HUES64 (cell line): ENCODE results near the gene CYP1A2.
"Not testable (repeated sequence)": the region's sequence is repeated elsewhere in the genome, so short reads cannot be mapped to it uniquely, and the experiment has no call there.

ENCODE experiments used
- H3K27ac ChIP-seq: 2 replicates; pipeline ENCODE4 v1.7.0; 2013; ENCODE audit warnings: low read depth, low read length, inconsistent platforms
- H3K27me3 ChIP-seq: 2 replicates; pipeline ENCODE4 v1.6.1; 2013; ENCODE audit warnings: mild to moderate bottlenecking, low read length; ENCODE audit not compliant: insufficient read depth
- H3K36me3 ChIP-seq: 2 replicates; pipeline ENCODE4 v1.6.1; 2013; ENCODE audit warnings: mild to moderate bottlenecking, low read length; ENCODE audit not compliant: insufficient read depth
- H3K4me1 ChIP-seq: 2 replicates; pipeline ENCODE4 v1.6.1; 2013; ENCODE audit warnings: mild to moderate bottlenecking, low read length, moderate library complexity; ENCODE audit not compliant: insufficient read depth
- H3K4me3 ChIP-seq: 2 replicates; pipeline ENCODE4 v1.5.1; 2013; ENCODE audit warnings: mild to moderate bottlenecking, low read length, moderate library complexity
- H3K9ac ChIP-seq: 2 replicates; pipeline ENCODE4 v1.6.1; 2013; ENCODE audit warnings: mild to moderate bottlenecking, low read depth, low read length
- H3K9me3 ChIP-seq: 2 replicates; pipeline ENCODE4 v1.6.1; 2013; ENCODE audit warnings: low read depth, low read length; ENCODE audit not compliant: insufficient read depth
- WGBS: fragments of 150-250, 120-280 bp; methylation state at CpG from one replicate; pipeline ENCODE4 v1.1.7; 2013; ENCODE audit warnings: missing lambda C conversion rate; 5-methylcytosine and 5-hydroxymethylcytosine counted together

Gene CYP1A2

DNA sequence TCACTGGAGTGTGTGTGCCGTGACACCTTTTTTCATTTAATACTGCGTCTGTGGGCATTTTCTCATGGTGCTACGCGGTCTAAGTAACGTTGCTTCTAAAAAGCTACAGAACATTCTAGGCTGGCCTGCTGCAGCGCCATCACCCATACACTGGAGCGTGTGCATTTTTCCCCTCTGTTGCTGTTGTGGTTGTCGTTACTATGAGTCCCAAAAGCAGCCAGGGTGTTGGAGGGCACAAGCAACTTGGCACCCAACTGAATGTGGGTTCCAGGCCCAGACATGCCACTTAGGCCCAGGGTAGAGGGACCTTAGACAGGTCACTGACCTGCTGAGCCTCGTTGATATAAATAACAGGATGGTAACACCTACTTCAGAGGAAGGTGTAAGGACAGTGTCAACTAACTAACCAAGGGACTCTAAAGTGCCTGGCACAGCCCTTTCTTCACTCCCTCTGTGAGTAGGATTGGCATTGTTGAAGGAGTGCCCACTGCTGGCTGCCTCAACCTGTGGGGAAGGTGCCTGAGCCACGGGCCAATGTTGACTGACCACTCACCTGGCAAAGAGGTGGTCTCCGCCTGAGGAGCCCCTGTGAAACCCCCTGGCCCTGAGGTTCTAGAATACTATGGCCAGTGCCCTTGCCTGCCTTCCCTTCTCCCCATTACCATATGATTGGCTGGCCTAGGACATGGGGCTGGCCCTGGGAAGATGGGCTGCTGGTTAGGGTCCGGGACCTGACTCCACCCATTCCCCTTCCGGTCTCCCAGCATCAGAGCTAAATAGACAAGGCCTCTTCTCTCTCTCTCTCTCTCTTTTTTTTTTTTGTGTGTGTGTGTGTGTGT, 36.8 kb downstream of the CYP1A2 start:
- H3K9me3 ChIP-seq: no peaks in the 10 kb centered on the region
- H3K4me1 ChIP-seq: peaks cover 38% of the 10 kb centered on the region
- no peak overlapping the region for H3K4me3 ChIP-seq
- WGBS: 92% methylated on average over 12 of the region's 13 CpGs
- H3K36me3 ChIP-seq: no peaks in the 10 kb centered on the region
- H3K27ac ChIP-seq: no peak overlapping the region
- peaks cover 16% of the 10 kb centered on the region for H3K27me3 ChIP-seq
- H3K9ac ChIP-seq: no peak overlapping the region

GRCh38 chr15:74786081-74786480, 37.4 kb downstream of the CYP1A2 start:
- H3K4me3 ChIP-seq, H3K9ac ChIP-seq, H3K27ac ChIP-seq, H3K9me3 ChIP-seq, H3K27me3 ChIP-seq, H3K36me3 ChIP-seq: not testable (repeated sequence)
- WGBS: 95% methylated on average over 12 of the region's 12 CpGs
- peaks cover 31% of the 10 kb centered on the region for H3K4me1 ChIP-seq

- H3K9ac ChIP-seq: no peak overlapping the region
- no peaks in the 10 kb centered on the region for H3K36me3 ChIP-seq
- no peak overlapping the region for H3K4me3 ChIP-seq
- WGBS: 85% methylated on average over 4 of the region's 7 CpGs
- peaks cover 4% of the 10 kb centered on the region for H3K27me3 ChIP-seq
- H3K27ac ChIP-seq: no peak overlapping the region
- H3K9me3 ChIP-seq: no peaks in the 10 kb centered on the region
- H3K4me1 ChIP-seq: peaks cover 26% of the 10 kb centered on the region
Measured at GRCh38 chr15:74786551-74787165, 38.0 kb downstream of the CYP1A2 start.

GRCh38 chr15:74787251-74788041, 38.8 kb downstream of the CYP1A2 start:
- Histone ChIP-seq H3K4me1 (peaks cover 26% of the 10 kb centered on the region), H3K9ac (no peak overlapping the region), H3K27ac (no peak overlapping the region), H3K9me3 (no peaks in the 10 kb centered on the region), H3K4me3 (no peak overlapping the region), H3K36me3 (no peaks in the 10 kb centered on the region), H3K27me3 (peaks cover 4% of the 10 kb centered on the region; the same call in 1 of the 2 replicates)
- 48% methylated on average over 13 of the region's 13 CpGs for WGBS

DNA sequence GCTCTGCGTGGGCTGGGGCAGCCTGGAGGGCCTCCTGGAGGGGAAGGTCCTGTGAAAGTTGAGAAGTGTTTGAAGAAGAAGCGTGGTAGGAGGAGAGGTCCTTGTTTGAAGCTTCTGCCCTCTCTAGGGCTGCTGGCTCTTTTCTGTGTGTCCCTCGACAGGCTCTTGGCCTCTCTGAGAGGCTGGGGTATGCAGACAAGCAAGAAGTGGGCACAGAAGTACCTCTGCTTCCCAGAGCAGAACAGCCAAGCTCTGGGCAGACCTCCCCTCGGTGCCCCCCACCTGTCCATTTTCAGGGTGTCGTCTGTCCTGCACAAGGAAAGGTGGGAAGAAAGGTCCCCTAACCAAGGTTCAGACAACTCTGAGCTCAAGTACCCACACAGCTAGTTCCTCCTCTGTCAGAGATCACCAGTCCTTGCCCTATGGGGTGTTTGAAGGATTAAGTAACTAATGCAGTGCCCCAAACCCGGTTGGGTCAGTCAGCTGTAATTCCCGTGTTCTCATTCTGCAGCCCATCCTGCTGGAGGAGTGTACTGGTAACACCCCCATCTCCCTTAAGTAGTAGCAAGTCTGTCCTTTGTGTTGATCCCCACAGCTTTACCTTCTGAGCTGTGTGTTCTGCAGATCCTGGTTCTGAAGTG, 39.5 kb downstream of the CYP1A2 start:
- peaks cover 25% of the 10 kb centered on the region for H3K4me1 ChIP-seq
- H3K27ac ChIP-seq: no peak overlapping the region
- no peaks in the 10 kb centered on the region for H3K36me3 ChIP-seq
- H3K4me3 ChIP-seq: no peak overlapping the region
- WGBS: 45% methylated on average over 7 of the region's 7 CpGs
- H3K9ac ChIP-seq: no peak overlapping the region
- no peaks in the 10 kb centered on the region; the same call in 1 of the 2 replicates for H3K27me3 ChIP-seq
- no peaks in the 10 kb centered on the region for H3K9me3 ChIP-seq

- no peaks in the 10 kb centered on the region for H3K9me3 ChIP-seq
- no peak overlapping the region for H3K4me3 ChIP-seq
- peaks cover 21% of the 10 kb centered on the region for H3K4me1 ChIP-seq
- no peaks in the 10 kb centered on the region; the same call in 1 of the 2 replicates for H3K27me3 ChIP-seq
- no peak overlapping the region for H3K27ac ChIP-seq
- H3K36me3 ChIP-seq: no peaks in the 10 kb centered on the region
- 58% methylated on average over 9 of the region's 9 CpGs for WGBS
- no peak overlapping the region for H3K9ac ChIP-seq
Measured at GRCh38 chr15:74788683-74789151, 40.1 kb downstream of the CYP1A2 start.

DNA sequence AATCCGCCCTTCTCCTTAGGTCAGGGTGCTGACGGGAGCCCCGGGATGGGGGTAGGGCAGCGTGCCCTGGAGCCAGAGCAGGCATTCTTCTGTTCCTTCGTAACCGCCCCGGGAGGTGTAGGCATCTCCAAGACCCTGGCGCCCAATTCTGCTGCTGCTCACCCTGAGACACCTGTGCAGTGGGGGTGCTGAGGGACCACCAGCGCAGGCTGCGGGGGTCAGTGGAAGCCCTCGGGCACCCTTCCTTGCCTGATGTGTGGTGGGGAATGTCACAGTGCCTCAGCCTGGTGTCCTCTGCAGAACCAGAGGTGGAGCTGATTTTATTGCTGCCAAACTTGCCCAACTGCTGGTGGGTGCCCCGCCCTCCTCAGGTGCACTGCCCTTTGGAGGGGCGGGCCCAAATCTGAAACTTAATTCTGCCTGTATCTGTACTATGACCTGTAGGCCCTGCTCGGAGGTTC, 40.6 kb downstream of the CYP1A2 start:
- no peaks in the 10 kb centered on the region; the same call in 1 of the 2 replicates for H3K27me3 ChIP-seq
- peaks cover 21% of the 10 kb centered on the region for H3K4me1 ChIP-seq
- no peak overlapping the region for H3K9ac ChIP-seq
- no peak overlapping the region for H3K4me3 ChIP-seq
- 78% methylated on average over 14 of the region's 14 CpGs for WGBS
- H3K36me3 ChIP-seq: no peaks in the 10 kb centered on the region
- H3K9me3 ChIP-seq: no peaks in the 10 kb centered on the region
- H3K27ac ChIP-seq: no peak overlapping the region

DNA sequence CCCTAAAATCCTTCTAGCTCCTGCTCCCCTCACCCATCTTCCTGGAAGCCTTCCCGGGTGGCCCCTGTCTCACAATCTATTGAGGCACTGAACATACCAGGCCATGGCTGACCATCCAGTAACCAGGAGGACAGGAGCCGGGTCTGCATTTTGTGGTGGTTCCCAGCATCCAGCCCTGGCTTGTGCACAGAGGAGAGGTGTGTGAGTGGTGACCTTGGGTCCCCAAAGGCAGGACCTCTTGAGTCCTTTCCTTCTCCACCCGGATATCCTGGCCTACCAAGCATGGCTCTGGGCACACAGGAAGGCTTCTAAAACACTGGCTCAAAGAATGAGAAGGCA, 41.1 kb downstream of the CYP1A2 start:
- Histone ChIP-seq H3K36me3 (no peaks in the 10 kb centered on the region), H3K27me3 (no peaks in the 10 kb centered on the region; the same call in 1 of the 2 replicates), H3K9ac (no peak overlapping the region), H3K27ac (no peak overlapping the region), H3K4me3 (no peak overlapping the region), H3K4me1 (peaks cover 21% of the 10 kb centered on the region), H3K9me3 (no peaks in the 10 kb centered on the region)
- WGBS: 96% methylated on average over 3 of the region's 3 CpGs

- no peaks in the 10 kb centered on the region for H3K9me3 ChIP-seq
- H3K27me3 ChIP-seq: no peaks in the 10 kb centered on the region; the same call in 1 of the 2 replicates
- WGBS: 85% methylated on average over 15 of the region's 15 CpGs
- no peak overlapping the region for H3K27ac ChIP-seq
- H3K36me3 ChIP-seq: no peaks in the 10 kb centered on the region
- H3K4me3 ChIP-seq: no peak overlapping the region
- peaks cover 21% of the 10 kb centered on the region for H3K4me1 ChIP-seq
- H3K9ac ChIP-seq: no peak overlapping the region
Measured at GRCh38 chr15:74790080-74790916, 41.7 kb downstream of the CYP1A2 start.

GRCh38 chr15:74791007-74791406, 42.4 kb downstream of the CYP1A2 start:
- H3K27ac ChIP-seq: no peak overlapping the region
- no peaks in the 10 kb centered on the region for H3K36me3 ChIP-seq
- H3K9me3 ChIP-seq: no peaks in the 10 kb centered on the region
- H3K27me3 ChIP-seq: no peaks in the 10 kb centered on the region; the same call in 1 of the 2 replicates
- peaks cover 21% of the 10 kb centered on the region for H3K4me1 ChIP-seq
- no peak overlapping the region for H3K9ac ChIP-seq
- H3K4me3 ChIP-seq: no peak overlapping the region
- no CpG with 5 or more reads among the region's 1 CpG for WGBS
